NOMO-1 (cell line): Measurements from ENCODE around the gene MCRIP1.
"Not testable (repeated sequence)": the region's sequence is repeated elsewhere in the genome, so short reads cannot be mapped to it uniquely, and the experiment has no call there.

Experiments
- DNase-seq, 2 experiments: peaks; one replicate each; lab custom pipeline; 2025; ENCODE audit not compliant: unreplicated experiment in 2 of 2; lab: John Stamatoyannopoulos, UW

Gene MCRIP1

DNA sequence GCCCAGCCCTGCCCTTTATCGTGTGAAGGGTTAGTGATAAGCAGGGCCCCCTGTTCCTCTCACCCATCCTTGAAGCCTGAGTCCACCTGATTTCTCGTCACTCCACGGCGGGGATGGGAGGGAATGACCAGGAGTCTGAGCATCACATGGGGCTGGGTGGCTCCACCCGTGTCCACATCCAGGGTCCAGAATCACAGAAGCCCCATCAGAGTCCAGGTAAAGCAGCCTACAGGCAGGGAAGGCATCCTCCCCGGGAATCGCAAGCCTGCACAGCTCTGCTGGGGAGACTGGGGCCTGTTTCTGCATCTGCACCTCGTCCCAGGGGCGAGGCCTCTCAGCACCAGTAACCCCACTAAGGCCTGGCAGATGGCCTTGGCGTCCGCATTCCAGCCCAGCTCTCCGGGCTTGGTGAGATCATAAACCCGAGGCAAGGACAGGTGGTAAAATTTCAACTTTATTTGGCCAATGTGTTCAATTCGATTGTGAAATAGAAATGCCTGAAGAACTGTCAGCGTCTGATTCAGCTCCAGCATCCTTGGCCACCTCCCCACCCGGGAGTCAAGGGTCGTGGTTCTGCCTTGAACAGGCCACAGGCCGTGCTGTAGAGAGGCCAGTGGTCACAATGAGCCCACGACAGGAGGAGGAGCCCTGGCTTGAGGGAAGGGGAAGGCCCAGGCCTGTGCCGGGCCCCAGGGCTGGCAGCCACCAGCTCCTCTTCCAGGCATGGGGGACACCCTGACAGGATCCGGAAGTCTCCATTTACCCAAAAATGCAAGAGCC is 9.8 kb upstream of the MCRIP1 start:
- DNase-seq, result no peak

DNA sequence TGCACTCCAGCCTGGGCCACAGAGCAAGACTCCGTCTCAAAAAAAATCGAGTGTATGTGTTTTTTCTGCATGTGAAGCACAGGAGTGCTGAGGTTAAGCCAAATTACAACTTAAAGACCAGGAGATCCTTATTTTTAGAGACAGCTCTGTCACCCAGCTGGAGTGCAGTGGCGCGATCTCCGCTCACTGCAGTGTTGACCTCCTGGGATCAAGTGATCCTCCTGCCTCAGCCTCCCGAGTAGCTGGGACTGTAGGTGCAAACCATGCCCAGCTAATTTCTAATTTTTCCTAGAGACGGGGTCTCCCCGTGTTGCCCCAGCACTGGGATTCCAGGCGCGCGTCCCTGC is 9.3 kb upstream of the MCRIP1 start:
- no peak for DNase-seq

DNA sequence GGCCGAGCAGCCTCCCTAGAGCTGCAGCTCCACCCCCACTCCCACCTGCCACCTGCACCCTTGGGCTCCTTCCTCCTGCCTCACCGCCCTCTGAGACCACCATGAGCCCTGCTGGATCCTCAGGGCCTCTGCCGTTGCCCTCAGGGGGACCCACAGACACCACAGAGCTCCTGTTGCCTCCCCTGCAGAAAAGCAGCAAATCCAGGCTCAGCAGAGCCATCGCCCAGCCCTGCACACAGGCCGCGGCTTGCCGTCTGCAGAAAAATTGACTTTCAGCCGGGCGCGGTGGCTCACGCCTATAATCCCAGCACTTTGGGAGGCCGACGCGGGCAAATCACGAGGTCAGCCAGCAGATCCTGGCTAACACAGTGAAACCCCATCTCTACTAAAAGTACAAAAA is 8.8 kb upstream of the MCRIP1 start:
- no peak for DNase-seq

DNA sequence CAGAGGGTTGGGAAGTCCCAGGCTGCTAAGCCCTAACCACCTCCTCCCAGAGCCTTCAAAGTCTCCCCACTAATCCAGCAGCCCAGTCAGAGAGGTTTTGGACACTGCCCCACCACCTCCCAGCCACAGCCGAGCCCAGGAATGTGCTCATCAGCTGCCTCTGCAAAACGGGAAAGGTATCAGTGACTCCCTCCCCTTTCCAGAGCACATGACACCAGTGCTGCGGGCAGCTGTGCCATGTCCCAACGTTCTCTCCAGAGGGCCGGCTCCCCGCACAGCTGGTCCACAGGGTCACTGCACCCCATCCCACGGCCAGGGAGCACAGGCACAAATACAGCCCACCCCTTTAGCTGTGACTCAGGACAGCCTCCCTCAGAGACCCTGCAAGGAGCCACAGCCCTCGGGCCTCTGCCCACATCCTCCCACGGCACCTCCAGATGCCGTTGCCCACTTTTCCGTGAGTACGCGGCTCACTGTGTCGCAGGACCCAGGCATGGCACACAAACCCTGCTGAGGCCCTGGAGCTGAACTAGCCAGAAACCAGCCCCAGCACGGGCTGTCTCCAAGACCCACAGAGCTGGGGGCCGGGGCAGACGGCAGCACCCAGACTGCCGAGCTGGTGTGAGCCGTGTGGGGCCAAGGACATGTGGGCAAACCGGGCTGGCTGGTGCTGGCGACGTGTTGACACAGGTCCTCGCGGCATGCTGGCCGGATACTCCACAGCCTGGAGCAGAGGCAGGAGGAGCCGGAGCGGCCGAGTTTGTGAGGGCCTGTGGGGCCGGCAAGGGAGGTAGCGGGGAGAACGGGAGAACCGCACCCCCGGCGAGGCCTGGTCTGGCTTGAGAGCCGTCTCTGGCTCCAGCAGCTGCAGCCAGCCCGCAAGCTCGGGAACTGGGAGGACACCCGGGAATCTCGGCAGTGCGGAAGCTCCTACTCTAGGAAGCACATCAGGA is 8.0 kb upstream of the MCRIP1 start:
- no peak for DNase-seq

DNA sequence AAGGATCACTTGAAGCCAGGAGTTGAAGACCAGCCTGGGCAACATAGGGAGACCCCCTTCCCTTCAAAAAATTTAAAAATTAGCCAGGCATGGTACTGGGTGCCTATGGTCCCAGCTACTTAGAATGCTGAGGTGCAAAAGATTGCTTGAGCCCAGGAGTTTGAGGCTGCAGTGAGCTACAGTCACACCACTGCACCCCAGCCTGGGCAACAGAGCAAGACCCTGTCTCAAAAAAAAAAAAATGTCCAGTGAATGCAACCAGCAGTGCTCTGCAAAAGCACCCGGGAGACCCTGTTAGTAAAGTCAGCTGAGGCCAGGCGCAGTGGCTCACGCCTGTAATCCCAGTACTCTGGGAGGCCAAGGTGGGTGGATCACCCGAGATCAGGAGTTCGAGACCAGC is 7.0 kb upstream of the MCRIP1 start:
- DNase-seq, result not testable (repeated sequence)

DNA sequence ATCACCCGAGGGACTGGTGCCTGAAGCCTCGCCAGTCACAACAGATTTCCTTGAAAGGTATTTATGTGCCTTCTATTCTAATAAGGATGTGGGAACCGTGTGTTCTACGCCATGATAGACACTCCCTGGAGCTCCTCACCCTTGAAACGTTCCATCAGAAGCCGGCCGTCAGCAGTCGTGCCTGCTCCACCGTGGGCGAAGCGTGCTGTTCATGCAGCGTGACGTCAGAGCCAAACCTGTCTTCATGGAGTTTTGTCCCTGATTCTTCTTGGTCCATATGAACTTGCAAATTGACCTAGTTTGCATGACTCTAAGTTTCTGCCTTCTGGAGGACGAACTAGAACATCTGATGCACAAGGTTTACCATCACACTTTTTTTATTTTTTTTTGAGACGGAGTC is 6.2 kb upstream of the MCRIP1 start:
- no peak for DNase-seq

DNA sequence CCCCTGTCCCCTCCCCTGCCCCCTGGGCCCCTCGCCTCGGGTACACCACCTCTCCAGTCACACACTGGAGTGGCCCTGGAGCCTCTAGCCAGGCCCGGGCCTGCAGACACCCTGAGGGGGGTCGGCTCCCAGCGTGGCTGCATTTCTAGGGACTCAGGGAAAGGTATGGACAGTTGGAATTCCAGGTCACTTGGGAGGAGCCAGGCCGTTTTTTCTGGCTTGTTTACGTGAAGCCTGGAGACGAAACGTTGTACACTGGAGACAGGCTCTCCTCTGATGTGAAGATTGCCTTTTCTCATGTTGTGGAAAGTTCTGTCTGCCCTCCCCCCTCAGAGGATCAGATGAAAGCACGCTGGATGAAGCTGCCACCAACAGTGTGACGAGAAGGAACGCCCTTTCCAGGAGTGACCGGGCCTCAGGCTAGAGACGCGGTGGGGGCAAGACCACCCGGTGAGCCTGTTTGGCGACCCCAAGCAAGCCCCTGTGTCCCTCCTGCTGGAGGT is 5.7 kb upstream of the MCRIP1 start:
- DNase-seq, result no peak

DNA sequence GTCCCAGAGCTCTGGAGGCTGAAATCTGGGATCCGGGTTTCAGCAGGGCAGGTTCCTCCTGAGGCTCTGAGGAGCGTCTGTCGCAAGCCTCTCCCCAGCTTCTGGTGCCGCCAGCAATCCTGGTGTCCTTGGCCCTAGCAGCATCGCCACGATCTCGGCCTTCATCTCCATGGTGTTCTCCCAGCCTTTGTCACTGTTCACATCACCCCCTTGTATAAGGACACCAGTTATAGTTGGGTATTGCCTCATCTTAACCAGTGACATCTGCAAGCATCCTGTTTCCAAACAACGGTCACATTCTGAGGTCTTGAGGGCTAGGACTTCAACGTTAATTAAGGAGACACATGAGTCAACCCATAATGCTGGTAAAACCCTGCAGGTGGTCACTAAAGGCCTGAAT is 4.5 kb upstream of the MCRIP1 start:
- peak; percentile 90 to 98 for DNase-seq

DNA sequence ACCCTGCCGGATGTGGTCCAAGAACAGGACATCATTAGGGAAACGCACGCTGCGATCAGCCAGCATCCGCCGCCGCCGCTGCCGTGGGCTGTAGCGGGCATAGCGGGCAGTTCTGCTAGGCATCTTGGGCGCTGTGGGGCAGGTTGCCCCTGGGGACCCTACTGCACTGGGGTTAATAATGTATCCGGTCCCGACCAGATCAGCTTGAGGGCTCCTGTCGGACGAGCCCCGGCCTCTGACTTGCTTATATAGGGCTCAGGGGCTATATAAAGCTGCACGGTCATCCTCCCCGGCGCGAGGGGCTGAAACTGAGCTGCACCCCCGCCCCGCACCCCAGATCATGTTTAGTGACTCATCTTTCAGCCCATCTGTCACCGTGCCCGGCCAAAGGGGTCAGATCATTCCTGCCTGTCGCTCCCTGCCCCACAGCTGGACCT is 1.8 kb upstream of the MCRIP1 start, which contains the start of gene PPP1R27:
Gene PPP1R27, minus strand, starts transcription at position 220 of the 437 bp plus-strand sequence. Its CDS starts 97 bp downstream, at position 123.
- no peak for DNase-seq

DNA sequence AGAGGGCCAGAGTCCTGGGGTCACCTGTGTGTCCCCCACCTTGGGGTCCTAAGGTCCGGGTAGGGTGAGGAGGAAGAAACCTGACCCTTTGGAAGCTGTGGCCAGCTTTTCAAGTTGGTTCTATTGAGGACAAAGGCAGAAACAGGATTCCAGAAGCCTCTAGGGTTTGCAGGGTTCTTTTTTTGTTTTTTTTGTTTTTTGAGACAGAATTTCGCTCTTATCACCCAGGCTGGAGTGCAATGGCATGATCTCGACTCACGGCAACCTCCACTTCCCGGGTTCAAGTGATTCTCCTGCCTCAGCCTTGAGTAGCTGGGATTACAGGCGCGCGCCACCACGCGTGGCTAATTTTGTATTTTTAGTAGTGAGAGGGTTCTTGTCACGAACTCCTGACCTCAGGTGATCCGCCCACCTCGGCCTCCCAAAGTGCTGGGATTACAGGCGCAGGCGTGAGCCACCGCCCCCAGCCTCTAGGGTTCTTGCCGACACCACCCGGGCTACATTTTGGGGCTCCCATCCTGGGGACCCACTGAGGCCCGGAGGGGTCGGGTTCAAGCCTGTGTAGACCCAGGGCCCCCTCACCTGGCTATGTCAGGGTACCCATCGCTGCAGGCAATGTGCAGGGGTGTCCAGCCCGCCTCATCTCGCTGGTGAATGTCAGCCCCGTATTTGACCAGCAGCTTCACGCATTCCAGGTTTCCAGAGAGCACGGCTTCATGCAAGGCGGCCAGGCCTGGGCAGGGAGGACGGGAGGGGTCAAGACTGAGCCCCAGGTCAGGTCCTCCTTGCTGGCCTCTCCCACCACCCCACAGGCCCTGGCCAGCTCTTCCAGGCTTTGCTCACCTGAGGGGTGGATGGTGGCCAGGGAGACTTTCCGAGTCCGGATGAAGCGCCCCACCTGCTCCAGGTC is 1.1 kb upstream of the MCRIP1 start:
- no peak for DNase-seq

DNA sequence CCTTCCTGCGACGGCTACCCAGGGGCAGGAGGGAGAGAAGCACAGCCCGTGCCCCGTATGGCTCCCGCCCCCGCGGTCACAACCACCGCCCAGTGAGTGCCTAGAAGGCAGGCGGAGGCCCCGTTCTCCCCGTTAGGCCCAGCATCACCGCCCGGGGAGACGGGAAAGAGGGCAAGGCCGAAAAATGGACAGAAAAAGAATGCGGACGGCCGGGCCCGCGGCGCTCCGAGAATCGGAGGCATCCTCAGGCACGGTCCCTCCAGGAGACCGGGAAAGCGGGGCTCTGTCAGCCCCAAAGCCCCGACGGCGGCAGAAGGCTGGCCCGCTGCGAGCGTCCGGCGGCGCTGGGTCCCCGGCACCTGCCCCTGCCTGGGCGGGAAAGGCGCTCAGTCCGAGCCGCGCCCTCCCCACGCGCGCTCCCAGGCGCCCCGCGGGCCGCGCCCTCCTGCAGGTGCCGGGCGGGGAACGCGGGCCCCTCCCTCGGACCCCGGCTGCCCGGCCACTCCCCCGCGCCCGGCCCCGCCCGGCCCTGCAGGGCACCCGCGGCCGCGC is 407 bp downstream of the MCRIP1 start:
- DNase-seq, result peak; percentile 57 to 91

DNA sequence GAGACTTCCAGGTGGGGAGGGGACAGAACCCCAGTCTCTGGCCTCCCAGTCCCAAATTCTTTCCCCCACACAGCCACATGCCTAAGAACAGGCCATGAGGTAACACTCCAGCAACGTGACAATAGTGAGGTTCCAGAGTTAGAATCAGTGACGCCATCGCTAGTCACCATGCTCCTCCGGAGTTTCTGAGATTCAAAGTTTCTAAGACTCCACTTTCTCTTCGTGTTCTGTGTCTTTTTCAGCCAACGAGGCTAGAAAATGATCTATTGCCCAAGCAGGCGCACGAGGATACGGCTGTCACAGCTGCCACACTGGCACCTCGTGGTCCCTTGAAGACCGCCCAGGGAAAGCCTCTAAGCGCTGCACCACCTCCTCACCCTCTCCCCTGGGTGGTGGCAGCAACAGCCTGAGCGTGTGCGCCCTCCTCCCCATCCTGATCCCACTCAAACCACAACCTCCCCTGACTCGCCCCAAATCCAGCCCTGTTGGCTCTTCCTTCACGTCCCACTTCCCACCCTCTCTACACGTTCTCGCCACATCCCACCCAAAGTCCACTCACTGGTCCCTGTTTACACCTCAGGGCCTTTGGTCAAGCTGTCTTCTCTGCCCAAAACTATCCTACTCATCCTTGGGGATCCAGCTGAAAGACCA is 1.0 kb downstream of the MCRIP1 start:
- peak; percentile 58 to 70 for DNase-seq

DNA sequence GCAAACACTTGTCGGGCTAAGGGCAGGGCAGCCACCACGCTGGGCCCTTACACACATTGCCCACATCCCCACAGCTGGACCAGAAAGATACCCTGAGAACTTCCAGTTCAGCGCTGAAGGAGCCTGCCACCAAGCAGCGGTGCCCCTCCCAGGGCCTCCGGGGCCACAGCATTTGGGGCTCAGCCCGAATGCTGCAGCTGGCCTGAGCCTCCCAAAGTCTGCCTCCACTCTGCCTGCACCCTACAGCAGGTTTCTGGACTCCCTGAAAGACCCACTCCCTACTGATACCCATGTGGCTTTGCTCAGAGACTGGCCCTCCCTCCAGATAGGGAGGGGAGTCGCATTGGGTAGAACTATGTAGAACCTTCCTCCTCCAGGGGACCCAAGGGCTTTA is 1.5 kb downstream of the MCRIP1 start:
- DNase-seq, result no peak

DNA sequence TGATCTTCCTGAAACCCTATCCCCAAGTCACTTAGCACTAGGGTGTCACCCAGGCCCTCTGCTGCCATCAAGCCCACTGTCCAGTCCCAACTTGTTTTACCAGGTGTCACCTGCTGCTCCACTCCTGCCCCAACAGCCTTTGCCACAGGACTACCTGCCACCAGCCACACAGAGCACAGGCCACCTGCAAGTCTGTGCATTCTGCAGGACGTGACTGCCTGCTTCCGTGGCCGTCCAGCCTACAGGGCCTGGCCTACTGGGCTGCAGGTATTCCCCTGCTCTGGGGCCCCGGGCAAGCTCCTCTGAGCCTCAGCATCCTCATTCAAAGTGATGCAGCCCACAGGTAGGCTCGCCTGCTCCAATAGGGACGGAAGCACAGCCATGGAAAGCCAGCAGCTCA is 3.2 kb downstream of the MCRIP1 start:
- DNase-seq, result no peak

DNA sequence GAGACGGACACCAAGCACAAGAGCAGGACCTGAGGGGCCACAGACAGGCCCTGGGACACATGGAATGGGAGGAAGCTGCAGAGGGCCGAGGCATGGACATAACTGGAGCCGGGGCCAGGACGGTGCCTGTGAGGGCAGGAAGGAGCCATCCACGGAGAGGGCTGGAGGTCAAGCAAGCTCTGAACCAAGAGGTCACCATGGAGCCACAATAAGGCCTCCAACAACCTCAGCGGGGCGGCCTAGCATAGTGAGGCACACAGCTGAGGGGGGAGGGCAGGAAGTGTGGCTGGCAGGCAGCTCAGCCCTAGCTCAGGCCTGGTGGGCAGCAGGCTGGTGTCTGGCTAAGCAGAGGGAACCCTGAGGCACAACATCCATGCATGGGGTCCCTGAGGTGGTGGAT is 4.4 kb downstream of the MCRIP1 start:
- DNase-seq, result no peak

DNA sequence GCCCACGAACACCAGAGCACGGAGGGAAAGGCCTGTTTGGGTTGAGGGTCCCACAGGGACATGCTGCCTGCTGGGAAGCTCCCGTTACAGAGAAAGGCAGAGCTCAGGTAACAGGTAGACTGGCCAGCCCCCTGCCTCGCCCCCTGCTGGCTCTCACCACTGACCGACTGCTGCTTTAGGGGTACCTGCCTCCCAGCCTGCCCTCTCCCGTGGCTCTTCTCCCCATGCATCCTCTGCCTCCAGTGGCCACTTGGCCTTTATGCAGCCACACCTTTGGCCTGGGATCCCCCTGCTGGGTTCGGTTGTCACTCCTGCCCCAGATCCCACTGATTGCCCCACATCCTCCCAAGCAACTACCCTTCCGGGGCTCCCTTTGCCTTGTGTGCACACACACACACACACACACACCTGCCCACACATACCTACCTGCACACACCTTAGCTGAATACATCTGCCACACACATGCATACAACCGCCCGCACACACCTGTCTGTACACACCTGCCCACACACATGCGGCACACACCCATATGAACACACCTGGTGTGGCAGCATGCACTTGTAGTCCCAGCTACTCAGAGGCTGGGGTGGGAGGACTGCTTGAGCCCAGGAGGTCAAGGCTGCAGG is 7.1 kb downstream of the MCRIP1 start:
- DNase-seq, result no peak

DNA sequence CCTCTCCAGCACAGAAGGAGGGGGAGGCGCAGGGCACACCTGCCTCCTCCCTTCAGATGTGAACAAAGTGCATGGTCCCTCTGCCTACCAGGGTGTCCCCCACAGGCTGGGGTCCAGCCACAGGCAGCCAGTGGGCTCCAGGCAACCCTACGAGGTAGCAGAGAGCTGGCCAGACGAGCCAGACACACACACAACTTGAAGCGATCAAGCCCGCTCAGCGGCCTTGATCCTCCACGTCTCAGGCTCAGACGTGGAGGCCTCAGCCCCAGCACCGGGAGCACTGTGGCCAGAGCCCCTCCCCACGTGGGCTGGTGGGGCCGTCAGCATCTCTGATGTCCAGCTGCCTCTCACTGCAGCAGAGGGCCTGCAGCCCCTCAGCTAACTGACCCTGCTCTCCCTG is 8.5 kb downstream of the MCRIP1 start:
- no peak for DNase-seq

DNA sequence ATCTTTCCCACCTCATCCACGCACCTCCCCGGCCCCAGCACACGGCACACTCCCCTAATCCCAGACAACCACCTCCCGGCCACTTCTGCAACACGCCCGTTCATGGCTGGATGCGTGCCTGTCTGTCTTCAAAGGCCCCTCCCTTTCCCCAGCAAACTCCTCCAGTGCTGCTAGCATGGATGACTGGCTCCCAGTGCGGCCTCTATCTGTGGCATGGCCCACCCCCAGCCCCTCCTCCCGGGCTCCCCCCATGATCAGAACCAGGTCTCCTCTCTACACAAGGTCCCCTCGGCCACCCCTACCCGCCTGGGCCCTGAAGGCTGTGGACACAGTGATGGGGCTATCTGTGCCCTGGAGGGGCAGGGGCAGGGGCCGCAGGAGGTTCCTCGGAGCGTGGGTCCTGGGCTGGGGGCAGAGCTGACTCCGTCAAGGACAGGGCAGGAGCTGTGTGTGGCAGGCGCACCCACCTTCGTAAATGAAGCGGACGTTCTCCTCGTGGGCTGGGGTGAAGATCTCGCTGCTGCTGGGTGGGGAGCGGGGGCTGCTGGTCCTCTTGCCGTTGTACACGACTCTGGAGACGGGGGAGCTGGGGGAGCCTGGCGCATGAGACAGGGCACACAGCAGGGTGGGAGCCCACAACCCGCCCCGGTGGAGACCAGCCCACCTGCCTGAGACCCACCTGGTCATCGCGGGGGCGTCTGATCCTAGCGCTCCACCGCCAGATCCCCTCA is 9.1 kb downstream of the MCRIP1 start:
- no peak for DNase-seq
